ENCODE results near the gene KLHDC4. TPM values are rescaled to one million over a fixed set of nuclear protein-coding genes. Genes with fewer than 3 reads are reported as not detected.

Gene KLHDC4
- total RNA-seq, 2 experiments from 2014 or later = 80.8 to 81.7 TPM

DNA sequence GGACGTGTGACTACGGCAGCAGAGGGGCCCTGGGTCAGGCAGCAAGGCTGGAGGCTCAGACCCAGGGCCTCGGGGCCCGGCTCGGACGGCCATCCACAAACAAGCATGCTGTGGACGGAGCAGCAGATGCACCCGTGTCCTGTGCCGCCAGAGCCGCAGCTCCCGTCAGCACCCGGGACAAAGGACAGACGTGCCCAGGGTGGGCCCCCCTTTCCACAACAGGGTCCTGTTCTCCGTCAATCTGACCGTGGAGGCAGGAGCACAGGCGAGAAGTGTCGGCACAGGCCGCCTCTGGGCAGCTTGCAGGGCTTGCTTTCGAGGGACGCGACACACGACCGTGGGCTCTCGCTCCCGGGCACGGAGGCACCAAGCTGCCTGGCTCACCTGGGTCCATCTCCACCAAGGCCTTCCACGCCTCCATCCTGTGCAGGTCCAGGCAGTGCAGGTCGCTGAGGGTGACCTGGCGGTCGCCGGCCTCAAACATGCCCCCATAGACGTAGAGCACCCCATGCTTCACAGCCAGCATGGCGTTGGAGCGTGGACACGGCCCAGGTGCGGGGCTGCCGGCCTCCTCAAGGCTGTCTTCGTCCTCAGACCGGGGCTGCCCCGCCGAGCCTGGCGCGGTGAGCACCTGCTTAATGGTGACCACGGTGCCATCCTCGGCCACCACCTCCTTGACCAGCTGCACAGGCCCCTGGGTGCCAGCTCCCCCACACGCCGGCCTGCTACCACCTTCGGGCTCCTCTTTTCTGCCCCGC, 56.7 kb downstream of the KLHDC4 start:
- POLR2A ChIA-PET = no interaction called here

DNA sequence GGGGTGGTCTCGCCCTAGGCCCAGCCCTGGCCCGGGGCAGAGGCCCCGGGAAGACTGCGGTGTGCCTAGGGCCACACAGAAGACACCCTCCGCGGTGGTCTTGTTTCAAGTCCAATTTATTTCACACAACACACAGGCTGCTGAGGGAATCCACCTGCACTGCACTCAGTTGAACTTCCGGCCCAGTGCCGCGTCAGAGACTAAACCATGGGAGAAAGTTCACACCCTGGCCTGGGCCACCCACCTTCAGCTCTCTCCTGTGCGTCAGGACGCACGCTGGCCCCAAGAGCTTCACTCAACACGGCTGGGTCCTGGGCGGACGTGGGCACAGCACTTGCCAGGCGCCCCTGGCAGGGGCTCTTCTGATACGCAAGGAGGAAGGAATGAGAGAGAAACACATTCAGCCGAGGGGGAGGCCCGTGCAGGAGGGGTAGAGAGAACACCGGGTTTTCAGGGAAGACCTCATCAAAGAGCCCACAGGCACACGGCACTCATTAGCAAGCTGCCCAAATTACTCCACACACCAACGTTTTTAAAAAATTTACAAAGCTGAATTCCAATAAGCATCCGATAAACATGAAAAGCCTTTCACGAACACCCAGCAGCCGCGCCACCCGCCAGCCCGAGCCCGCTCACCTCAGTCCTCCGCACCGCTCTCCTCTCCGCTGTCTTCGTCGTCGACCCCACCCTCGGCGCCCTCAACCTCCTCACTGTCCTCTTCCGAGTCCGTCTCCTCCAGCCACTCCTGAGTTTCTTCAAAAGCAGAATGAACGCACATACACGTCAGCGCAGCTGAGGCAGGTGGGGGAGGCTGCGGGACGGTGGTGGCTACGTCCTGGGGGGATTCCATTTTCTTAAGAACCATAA, 57.8 kb downstream of the KLHDC4 start:
- Mint-ChIP-seq H3K36me3 (ENCODE audit: low read depth) (peaks cover 20% of the 10 kb centered on the region), H3K4me3 (no peak overlapping the region), H3K27me3 (no peaks in the 10 kb centered on the region), H3K9me3 (no peaks in the 10 kb centered on the region), H3K27ac (no peak overlapping the region), H3K4me1 (ENCODE audit: low read depth) (peaks cover 18% of the 10 kb centered on the region)
- TF ChIP-seq, protein P1, sequence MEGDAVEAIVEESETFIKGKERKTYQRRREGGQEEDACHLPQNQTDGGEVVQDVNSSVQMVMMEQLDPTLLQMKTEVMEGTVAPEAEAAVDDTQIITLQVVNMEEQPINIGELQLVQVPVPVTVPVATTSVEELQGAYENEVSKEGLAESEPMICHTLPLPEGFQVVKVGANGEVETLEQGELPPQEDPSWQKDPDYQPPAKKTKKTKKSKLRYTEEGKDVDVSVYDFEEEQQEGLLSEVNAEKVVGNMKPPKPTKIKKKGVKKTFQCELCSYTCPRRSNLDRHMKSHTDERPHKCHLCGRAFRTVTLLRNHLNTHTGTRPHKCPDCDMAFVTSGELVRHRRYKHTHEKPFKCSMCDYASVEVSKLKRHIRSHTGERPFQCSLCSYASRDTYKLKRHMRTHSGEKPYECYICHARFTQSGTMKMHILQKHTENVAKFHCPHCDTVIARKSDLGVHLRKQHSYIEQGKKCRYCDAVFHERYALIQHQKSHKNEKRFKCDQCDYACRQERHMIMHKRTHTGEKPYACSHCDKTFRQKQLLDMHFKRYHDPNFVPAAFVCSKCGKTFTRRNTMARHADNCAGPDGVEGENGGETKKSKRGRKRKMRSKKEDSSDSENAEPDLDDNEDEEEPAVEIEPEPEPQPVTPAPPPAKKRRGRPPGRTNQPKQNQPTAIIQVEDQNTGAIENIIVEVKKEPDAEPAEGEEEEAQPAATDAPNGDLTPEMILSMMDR (IDR thresholded peaks at IDR 0.05) = no peak
- ChIA-PET POLR2A (no interaction called here), CTCF (no interaction called here)
- ATAC-seq = no peak
- DNase-seq = no peak
- intact Hi-C loops (cut with micrococcal nuclease) = no loop called here

More for the DNA sequence above, 56.7 kb downstream of the KLHDC4 start:
- Mint-ChIP-seq H3K27ac (no peak overlapping the region), H3K27me3 (no peaks in the 10 kb centered on the region), H3K4me3 (no peak overlapping the region), H3K4me1 (ENCODE audit: low read depth) (peaks cover 17% of the 10 kb centered on the region), H3K9me3 (no peaks in the 10 kb centered on the region), H3K36me3 (ENCODE audit: low read depth) (peaks cover 26% of the 10 kb centered on the region)
- TF ChIP-seq, protein P1 (IDR thresholded peaks at IDR 0.05) = no peak
- ATAC-seq (no peak), DNase-seq (no peak)
- intact Hi-C loops (cut with micrococcal nuclease) = no loop called here
- CTCF ChIA-PET = no interaction called here

DNA sequence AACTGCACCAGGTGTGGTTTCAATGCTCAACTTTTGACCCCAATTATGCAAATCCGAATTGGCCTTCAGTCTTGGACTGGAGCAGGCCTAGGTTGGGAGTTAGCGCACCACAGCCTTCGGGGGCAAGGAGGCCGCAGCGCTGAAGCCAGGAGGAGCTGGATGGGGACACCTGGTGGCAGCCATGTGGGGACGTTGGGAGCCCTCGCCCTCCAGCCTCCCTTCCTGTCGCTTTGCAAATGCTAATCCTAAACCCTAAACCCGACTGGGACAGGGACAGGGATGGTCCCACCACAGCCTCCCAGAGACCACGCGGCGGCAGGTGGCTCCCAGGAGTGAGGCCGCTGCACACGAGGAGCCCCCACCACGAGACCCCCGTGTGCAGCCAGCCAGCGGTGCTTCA, 58.7 kb downstream of the KLHDC4 start:
- peaks cover 26% of the 10 kb centered on the region for H3K36me3 Mint-ChIP-seq (ENCODE audit: low read depth)

DNA sequence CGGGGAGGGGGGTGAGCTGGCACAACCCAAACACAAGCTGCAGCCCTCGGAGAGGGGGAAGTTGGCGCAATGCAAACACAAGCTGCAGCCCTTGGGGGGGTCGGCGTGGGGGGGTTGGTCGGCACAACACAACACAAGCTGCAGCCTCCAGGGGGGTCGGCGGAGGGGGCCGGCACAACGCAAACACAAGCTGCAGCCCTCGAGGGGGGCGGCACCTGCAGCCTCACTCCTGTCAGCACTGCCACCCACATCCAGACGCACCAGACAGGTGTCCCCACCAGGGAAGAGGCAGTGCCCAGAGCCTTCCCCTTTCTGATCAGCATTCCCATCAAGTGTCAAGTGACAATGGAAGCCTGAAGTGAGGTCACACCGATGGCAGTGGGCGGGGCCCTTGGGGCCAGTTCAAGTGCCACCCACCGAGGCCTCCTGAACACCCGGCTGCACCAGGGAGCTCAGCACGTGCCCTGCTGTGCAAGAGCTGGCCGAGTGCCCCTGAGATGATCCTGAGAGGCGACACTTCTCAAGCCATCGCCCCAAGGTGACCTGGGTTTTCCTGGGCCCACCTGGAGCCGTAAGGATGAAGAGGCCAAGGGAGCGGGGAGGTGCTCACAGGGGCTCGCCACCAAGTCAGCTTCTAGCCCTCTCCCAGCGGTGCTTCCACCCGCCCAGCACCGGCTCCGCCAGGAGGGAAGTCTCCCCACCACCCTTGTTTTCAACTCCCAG, 59.3 kb downstream of the KLHDC4 start:
- Mint-ChIP-seq H3K27ac (no peak overlapping the region), H3K27me3 (no peaks in the 10 kb centered on the region), H3K9me3 (no peaks in the 10 kb centered on the region), H3K4me3 (no peak overlapping the region), H3K4me1 (ENCODE audit: low read depth) (peaks cover 30% of the 10 kb centered on the region), H3K36me3 (ENCODE audit: low read depth) (peaks cover 32% of the 10 kb centered on the region)
- POLR2A ChIA-PET = no interaction called here
- intact Hi-C loops (cut with micrococcal nuclease) = no loop called here
- CTCF ChIA-PET = interaction anchor here (2.0 kb wide), 1 partner anchor 70 kb away, joined by 7 read pairs; no protein-coding TSS in a partner anchor
- TF ChIP-seq, protein P1 (IDR thresholded peaks at IDR 0.05) = no peak
- DNase-seq (no peak), ATAC-seq (no peak)

More for the DNA sequence above, 58.7 kb downstream of the KLHDC4 start:
- ATAC-seq = no peak
- H3K27ac Mint-ChIP-seq = no peak overlapping the region
- ChIA-PET POLR2A (no interaction called here), CTCF (no interaction called here)
- H3K4me3 Mint-ChIP-seq = no peak overlapping the region
- H3K4me1 Mint-ChIP-seq (ENCODE audit: low read depth) = peaks cover 23% of the 10 kb centered on the region
- H3K27me3 Mint-ChIP-seq = no peaks in the 10 kb centered on the region
- no peak for DNase-seq
- intact Hi-C loops (cut with micrococcal nuclease) = no loop called here
- TF ChIP-seq, protein P1 (IDR thresholded peaks at IDR 0.05) = no peak
- H3K9me3 Mint-ChIP-seq = no peaks in the 10 kb centered on the region

All from activated CD8-positive, alpha-beta T cell treated with anti-CD3 and anti-CD28 coated beads for 36 hours (primary cell).